ENCODE results near the gene CCDC40. TPM values are rescaled to one million over a fixed set of nuclear protein-coding genes. Genes with fewer than 3 reads are reported as not detected.

The CCDC40 gene
- total and polyA plus RNA-seq, 2 of the 13 experiments (the other 11 are each of a cell fraction or from before 2014, with no cell fraction given), result 4.1 to 5.5 TPM

DNA sequence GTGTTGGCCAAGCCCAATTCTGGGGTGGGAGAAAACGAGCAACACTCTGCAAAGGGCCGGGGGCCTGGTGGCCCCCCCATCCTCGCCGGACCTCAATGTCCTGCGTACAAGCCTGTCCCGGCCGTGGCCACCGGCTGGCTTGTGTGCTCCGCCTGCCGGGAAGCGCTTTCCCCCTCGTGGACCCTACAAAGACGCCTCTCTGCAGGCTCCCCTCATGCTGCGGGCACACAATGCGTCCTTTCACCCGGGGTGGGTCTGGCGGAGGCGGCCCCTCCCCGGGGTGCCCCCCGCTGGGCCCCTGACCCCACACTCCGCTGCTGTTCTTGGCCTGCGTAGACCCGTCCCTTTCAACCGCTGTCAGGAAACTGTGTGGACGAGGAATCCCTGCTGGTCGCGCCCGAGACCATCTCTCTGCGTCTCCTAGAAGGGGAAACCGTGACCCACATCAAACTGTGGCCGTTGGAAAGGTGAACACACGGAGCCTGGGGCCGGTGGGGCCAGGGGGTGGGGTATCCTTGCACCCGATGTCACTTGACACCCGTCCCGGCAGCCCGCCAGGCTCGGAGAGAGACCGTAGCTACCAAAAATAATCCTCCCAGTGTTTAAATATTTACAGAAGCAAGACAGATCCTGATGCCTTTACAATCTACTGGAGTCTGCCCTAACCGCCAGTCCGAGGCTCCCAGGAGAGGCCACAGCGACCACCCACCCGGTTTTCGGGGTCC is 44.4 kb upstream of the CCDC40 start (continued):
- TF ChIP-seq, protein P1, sequence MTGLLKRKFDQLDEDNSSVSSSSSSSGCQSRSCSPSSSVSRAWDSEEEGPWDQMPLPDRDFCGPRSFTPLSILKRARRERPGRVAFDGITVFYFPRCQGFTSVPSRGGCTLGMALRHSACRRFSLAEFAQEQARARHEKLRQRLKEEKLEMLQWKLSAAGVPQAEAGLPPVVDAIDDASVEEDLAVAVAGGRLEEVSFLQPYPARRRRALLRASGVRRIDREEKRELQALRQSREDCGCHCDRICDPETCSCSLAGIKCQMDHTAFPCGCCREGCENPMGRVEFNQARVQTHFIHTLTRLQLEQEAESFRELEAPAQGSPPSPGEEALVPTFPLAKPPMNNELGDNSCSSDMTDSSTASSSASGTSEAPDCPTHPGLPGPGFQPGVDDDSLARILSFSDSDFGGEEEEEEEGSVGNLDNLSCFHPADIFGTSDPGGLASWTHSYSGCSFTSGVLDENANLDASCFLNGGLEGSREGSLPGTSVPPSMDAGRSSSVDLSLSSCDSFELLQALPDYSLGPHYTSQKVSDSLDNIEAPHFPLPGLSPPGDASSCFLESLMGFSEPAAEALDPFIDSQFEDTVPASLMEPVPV (CRISPR knock-in tag; IDR thresholded peaks at IDR 0.05), result peak; percentile 55; the same call in 1 of the 2 replicates
- TF ChIP-seq ZBTB21 (CRISPR knock-in tag; IDR thresholded peaks at IDR 0.05), result no peak
- TF ChIP-seq SOX13 (IDR thresholded peaks at IDR 0.05), result 0 out of 2 replicates have a peak, but pooled peaks have one; percentile 15
- TF ChIP-seq SOX13 (CRISPR knock-in tag; conservative IDR thresholded peaks at IDR 0.05 in 1 of 2, IDR thresholded peaks at IDR 0.05 in 1 of 2), result peak in 1 of 2 experiments; percentile 75; a peak in 1 of 4 replicates
- peak in 1 of 2 experiments; percentile 52; a peak in 2 of 4 replicates for TF ChIP-seq EP300 (IDR thresholded peaks at IDR 0.05; ENCODE audit: low read depth in 2 of 2, low read length in 2 of 2)
- no peak for TF ChIP-seq EP300 (CRISPR knock-in tag; IDR thresholded peaks at IDR 0.05; ENCODE audit: borderline replicate concordance)
- TF ChIP-seq, protein P2, sequence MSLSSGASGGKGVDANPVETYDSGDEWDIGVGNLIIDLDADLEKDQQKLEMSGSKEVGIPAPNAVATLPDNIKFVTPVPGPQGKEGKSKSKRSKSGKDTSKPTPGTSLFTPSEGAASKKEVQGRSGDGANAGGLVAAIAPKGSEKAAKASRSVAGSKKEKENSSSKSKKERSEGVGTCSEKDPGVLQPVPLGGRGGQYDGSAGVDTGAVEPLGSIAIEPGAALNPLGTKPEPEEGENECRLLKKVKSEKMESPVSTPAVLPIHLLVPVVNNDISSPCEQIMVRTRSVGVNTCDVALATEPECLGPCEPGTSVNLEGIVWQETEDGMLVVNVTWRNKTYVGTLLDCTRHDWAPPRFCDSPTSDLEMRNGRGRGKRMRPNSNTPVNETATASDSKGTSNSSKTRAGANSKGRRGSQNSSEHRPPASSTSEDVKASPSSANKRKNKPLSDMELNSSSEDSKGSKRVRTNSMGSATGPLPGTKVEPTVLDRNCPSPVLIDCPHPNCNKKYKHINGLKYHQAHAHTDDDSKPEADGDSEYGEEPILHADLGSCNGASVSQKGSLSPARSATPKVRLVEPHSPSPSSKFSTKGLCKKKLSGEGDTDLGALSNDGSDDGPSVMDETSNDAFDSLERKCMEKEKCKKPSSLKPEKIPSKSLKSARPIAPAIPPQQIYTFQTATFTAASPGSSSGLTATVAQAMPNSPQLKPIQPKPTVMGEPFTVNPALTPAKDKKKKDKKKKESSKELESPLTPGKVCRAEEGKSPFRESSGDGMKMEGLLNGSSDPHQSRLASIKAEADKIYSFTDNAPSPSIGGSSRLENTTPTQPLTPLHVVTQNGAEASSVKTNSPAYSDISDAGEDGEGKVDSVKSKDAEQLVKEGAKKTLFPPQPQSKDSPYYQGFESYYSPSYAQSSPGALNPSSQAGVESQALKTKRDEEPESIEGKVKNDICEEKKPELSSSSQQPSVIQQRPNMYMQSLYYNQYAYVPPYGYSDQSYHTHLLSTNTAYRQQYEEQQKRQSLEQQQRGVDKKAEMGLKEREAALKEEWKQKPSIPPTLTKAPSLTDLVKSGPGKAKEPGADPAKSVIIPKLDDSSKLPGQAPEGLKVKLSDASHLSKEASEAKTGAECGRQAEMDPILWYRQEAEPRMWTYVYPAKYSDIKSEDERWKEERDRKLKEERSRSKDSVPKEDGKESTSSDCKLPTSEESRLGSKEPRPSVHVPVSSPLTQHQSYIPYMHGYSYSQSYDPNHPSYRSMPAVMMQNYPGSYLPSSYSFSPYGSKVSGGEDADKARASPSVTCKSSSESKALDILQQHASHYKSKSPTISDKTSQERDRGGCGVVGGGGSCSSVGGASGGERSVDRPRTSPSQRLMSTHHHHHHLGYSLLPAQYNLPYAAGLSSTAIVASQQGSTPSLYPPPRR (CRISPR knock-in tag; IDR thresholded peaks at IDR 0.05; ENCODE audit: borderline replicate concordance), result peak; percentile 74; the same call in 1 of the 2 replicates
- no peak for TF ChIP-seq ZNF432 (CRISPR knock-in tag; IDR thresholded peaks at IDR 0.05; ENCODE audit: borderline replicate concordance)
- TF ChIP-seq, protein P3, sequence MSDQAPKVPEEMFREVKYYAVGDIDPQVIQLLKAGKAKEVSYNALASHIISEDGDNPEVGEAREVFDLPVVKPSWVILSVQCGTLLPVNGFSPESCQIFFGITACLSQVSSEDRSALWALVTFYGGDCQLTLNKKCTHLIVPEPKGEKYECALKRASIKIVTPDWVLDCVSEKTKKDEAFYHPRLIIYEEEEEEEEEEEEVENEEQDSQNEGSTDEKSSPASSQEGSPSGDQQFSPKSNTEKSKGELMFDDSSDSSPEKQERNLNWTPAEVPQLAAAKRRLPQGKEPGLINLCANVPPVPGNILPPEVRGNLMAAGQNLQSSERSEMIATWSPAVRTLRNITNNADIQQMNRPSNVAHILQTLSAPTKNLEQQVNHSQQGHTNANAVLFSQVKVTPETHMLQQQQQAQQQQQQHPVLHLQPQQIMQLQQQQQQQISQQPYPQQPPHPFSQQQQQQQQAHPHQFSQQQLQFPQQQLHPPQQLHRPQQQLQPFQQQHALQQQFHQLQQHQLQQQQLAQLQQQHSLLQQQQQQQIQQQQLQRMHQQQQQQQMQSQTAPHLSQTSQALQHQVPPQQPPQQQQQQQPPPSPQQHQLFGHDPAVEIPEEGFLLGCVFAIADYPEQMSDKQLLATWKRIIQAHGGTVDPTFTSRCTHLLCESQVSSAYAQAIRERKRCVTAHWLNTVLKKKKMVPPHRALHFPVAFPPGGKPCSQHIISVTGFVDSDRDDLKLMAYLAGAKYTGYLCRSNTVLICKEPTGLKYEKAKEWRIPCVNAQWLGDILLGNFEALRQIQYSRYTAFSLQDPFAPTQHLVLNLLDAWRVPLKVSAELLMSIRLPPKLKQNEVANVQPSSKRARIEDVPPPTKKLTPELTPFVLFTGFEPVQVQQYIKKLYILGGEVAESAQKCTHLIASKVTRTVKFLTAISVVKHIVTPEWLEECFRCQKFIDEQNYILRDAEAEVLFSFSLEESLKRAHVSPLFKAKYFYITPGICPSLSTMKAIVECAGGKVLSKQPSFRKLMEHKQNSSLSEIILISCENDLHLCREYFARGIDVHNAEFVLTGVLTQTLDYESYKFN (CRISPR knock-in tag; conservative IDR thresholded peaks at IDR 0.05), result peak; percentile 66
- peak; percentile 28; the same call in 1 of the 2 replicates for TF ChIP-seq NCOR1 (IDR thresholded peaks at IDR 0.05; ENCODE audit: borderline replicate concordance, low read length)
- peak; percentile 41; the same call in 1 of the 2 replicates for TF ChIP-seq ZNF329 (CRISPR knock-in tag; IDR thresholded peaks at IDR 0.05; ENCODE audit: low read depth)
- TF ChIP-seq ATAD3A (CRISPR knock-in tag; IDR thresholded peaks at IDR 0.05), result no peak
- TF ChIP-seq, protein P4, sequence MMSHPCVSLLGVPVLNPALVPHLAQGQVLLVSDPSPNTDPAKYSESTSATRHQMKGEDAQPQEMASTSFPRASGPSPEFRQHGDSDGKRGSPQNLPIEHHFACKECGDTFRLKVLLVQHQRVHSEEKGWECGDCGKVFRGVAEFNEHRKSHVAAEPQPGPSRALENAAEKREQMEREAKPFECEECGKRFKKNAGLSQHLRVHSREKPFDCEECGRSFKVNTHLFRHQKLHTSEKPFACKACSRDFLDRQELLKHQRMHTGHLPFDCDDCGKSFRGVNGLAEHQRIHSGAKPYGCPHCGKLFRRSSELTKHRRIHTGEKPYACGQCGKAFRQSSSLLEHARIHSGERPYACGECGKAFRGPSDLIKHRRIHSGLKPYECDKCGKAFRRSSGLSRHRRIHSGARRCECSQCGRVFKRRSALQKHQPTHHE (CRISPR knock-in tag; IDR thresholded peaks at IDR 0.05; ENCODE audit: borderline replicate concordance), result peak; percentile 67; the same call in 1 of the 2 replicates
- TF ChIP-seq, protein P5, sequence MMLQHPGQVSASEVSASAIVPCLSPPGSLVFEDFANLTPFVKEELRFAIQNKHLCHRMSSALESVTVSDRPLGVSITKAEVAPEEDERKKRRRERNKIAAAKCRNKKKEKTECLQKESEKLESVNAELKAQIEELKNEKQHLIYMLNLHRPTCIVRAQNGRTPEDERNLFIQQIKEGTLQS (CRISPR knock-in tag; IDR thresholded peaks at IDR 0.05), result no peak; the same call in 1 of the 2 replicates
- TF ChIP-seq NCOA5 (CRISPR knock-in tag; IDR thresholded peaks at IDR 0.05), result no peak
- peak; percentile 23; the same call in 1 of the 2 replicates for TF ChIP-seq FOSL2 (CRISPR knock-in tag; IDR thresholded peaks at IDR 0.05)
